ENCODE data around the gene FAF2. TPM values are rescaled to one million over a fixed set of nuclear protein-coding genes. Genes with fewer than 3 reads are reported as not detected.

FAF2 gene
- total and polyA plus RNA-seq, 10 of the 15 experiments (the other 5 are each of a cell fraction or from before 2014, with no cell fraction given), result 19.0 to 45.1 (median 35.6) TPM

DNA sequence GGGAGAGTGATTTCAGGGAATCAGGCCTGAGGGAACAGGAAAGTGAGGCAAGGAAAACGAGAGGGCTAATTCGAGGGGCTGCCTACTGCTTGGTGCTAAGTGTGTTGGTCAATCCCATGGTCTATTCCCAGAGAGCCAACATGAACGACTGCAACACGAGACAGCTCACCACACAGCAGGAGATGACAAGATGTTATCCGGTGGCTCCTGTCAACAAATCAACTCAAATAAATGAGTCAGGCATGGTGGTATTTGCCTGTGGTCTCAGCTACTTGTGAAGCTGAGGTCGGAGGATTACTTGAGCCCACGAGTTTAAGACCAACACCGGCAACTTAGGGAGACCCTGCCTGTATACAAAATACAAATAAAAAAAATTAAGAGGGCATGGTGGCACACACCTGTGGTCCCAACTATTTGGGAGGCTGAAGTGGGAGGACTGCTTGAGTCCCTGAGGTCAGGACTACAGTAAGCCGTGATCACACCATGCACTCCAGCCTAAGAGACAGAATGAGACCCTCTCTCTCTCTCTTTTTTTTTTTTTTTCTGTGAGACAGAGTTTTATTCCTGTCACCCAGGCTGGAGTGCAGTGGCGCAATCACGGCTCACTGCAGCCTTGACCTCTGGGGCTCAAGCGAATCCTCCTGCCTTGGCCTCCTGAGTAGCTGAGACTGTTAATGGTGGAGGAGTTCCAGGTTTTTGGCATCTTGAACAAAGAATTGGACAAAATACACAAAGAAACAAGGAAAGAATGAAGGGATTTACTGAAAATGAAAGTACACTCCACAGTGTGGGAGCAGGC is 9.0 kb upstream of the FAF2 start:
- WGBS (ENCODE audit: insufficient coverage, insufficient replicate concordance, low lambda C conversion rate, missing lambda C conversion rate), result 60% methylated on average over 12 of the region's 12 CpGs
- Histone ChIP-seq H3K4me2 (ENCODE audit: control insufficient read depth, insufficient read depth) (no peak overlapping the region), H3K27me3 (replicated peaks in 1 of 2; ENCODE audit: control insufficient read depth in 2 of 2, insufficient read depth in 2 of 2, low read length in 1 of 2) (0 out of 4 replicates have a peak, but pooled peaks cover 0 to 2% of the 10 kb centered on the region in 2 experiments), H3K9me3 (replicated peaks; ENCODE audit: control insufficient read depth, insufficient read depth, low read length) (no peaks in the 10 kb centered on the region), H3K79me2 (ENCODE audit: control insufficient read depth, insufficient read depth, low read length) (no peaks in the 10 kb centered on the region), H4K20me1 (ENCODE audit: control insufficient read depth, insufficient read depth) (no peaks in the 10 kb centered on the region), H3K9ac (ENCODE audit: control insufficient read depth, insufficient read depth, low read length) (no peak overlapping the region), H2AFZ (ENCODE audit: control insufficient read depth, low read depth, low read length) (no peak overlapping the region), H3K27ac (ENCODE audit: control insufficient read depth, insufficient read depth) (no peak overlapping the region), H3K4me3 (no peak overlapping the region), H3K36me3 (ENCODE audit: control insufficient read depth in 2 of 2, insufficient read depth in 2 of 2, low read length in 1 of 2) (no peaks in the 10 kb centered on the region), H3K4me1 (ENCODE audit: control insufficient read depth, insufficient read depth, low read length) (peaks cover 5% of the 10 kb centered on the region)
- ChIA-PET SMC1A (ENCODE audit: uncharacterized antibody, unreplicated experiment) (interaction anchor here (1.2 kb wide), 1 partner anchor 16 kb away, joined by 3 read pairs; no protein-coding TSS in a partner anchor), RAD21 (ENCODE audit: unreplicated experiment) (no interaction called here), CTCF (interaction anchor here (1.5 kb wide), 1 partner anchor 9 kb away, joined by 4 read pairs; the partner anchor contains the start of gene FAF2), POLR2A (interaction anchor here (1.0 kb wide), 1 partner anchor 9 kb away, joined by 3 read pairs; the partner anchor contains the start of gene FAF2)
- in situ Hi-C loops (cut with MboI) (no loop called here), intact Hi-C loops (cut with micrococcal nuclease; ENCODE audit: unreplicated experiment) (no loop called here)
- ATAC-seq, result no peak
- DNase-seq (ENCODE audit: low read depth, low spot score), result no peak
- no peak for FAIRE-seq
- BruUV-seq (replicated peaks), result no TSS peak
- TF ChIP-seq HSF1 (IDR thresholded peaks at IDR 0.05; ENCODE audit: low read depth, low read length), result no peak
- no peak for TF ChIP-seq NR2C2 (IDR thresholded peaks at IDR 0.05; ENCODE audit: borderline replicate concordance, control insufficient read depth, insufficient read length, low read depth)
- no peak for TF ChIP-seq TCF7 (IDR thresholded peaks at IDR 0.05; ENCODE audit: borderline replicate concordance)
- no peak for TF ChIP-seq USF2 (IDR thresholded peaks at IDR 0.05; ENCODE audit: borderline replicate concordance, low read depth, low read length)
- TF ChIP-seq MYC (IDR thresholded peaks at IDR 0.05; ENCODE audit: insufficient read depth, insufficient read length, insufficient replicate concordance, low read length, severe bottlenecking), result no peak
- TF ChIP-seq EZH2 (IDR thresholded peaks at IDR 0.05; ENCODE audit: borderline replicate concordance, control insufficient read depth, low read depth, low read length), result no peak
- no peak for TF ChIP-seq SIN3A (IDR thresholded peaks at IDR 0.05; ENCODE audit: low read depth, low read length)
- TF ChIP-seq RELB (IDR thresholded peaks at IDR 0.05; ENCODE audit: low read depth), result no peak
- no peak for TF ChIP-seq ZNF622 (IDR thresholded peaks at IDR 0.05)
- no peak for TF ChIP-seq RB1 (IDR thresholded peaks at IDR 0.05; ENCODE audit: borderline replicate concordance)
- TF ChIP-seq SP1 (IDR thresholded peaks at IDR 0.05; ENCODE audit: low read depth, low read length), result no peak
- TF ChIP-seq, protein P1, sequence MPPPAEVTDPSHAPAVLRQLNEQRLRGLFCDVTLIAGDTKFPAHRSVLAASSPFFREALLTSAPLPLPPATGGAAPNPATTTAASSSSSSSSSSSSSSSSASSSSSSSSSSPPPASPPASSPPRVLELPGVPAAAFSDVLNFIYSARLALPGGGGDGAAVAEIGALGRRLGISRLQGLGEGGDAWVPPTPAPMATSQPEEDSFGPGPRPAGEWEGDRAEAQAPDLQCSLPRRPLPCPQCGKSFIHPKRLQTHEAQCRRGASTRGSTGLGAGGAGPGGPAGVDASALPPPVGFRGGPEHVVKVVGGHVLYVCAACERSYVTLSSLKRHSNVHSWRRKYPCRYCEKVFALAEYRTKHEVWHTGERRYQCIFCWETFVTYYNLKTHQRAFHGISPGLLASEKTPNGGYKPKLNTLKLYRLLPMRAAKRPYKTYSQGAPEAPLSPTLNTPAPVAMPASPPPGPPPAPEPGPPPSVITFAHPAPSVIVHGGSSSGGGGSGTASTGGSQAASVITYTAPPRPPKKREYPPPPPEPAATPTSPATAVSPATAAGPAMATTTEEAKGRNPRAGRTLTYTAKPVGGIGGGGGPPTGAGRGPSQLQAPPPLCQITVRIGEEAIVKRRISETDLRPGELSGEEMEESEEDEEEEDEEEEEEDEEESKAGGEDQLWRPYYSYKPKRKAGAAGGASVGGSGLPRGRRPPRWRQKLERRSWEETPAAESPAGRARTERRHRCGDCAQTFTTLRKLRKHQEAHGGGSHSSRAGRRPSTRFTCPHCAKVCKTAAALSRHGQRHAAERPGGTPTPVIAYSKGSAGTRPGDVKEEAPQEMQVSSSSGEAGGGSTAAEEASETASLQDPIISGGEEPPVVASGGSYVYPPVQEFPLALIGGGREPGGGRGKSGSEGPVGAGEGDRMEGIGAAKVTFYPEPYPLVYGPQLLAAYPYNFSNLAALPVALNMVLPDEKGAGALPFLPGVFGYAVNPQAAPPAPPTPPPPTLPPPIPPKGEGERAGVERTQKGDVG (CRISPR knock-in tag; IDR thresholded peaks at IDR 0.05), result no peak
- TF ChIP-seq TCF3 (IDR thresholded peaks at IDR 0.05; ENCODE audit: borderline replicate concordance, insufficient read depth, low read depth, low read length), result no peak
- TF ChIP-seq BHLHE40 (IDR thresholded peaks at IDR 0.05; ENCODE audit: borderline replicate concordance in 1 of 2, low read depth in 2 of 2, low read length in 1 of 2), result no peak

Data from GM12878 (cell line).